Heart right ventricle (tissue), 16 donors: ENCODE results near the gene FAM149B1. TPM values are rescaled to one million over a fixed set of nuclear protein-coding genes. Genes with fewer than 3 reads are reported as not detected.

ENCODE experiments used
- ATAC-seq, 8 donors: fragments of 200-7000 bp; cut with Tn5 transposase; one replicate each; pipeline ENCODE4 v1.9.1; 2020; ENCODE audit warnings: mild to moderate bottlenecking in 8 of 8, moderate library complexity in 8 of 8, moderate number of reproducible peaks in 1 of 8
- DNase-seq, 2 donors: peaks; one replicate each; pipeline ENCODE4 v3.0.0-alpha.2; 2020
- H3K27ac ChIP-seq, 10 donors: fragments of 200-600 bp; sonication (generic) in 2 of 10; one replicate each; pipeline versions ENCODE4 v1.5.0 to v1.8.0; 2020 to 2022; ENCODE audit warnings: mild to moderate bottlenecking in 3 of 10
- H3K27me3 ChIP-seq, 7 donors: fragments of 200-600 bp; one replicate each; pipeline ENCODE4 v1.8.0; 2021 to 2022; ENCODE audit warnings: mild to moderate bottlenecking in 2 of 7
- H3K36me3 ChIP-seq, 9 donors: fragments of 200-600 bp; sonication (generic) in 1 of 9; one replicate each; pipeline versions ENCODE4 v1.5.0 to v1.8.0; 2020 to 2022; ENCODE audit warnings: mild to moderate bottlenecking in 2 of 9
- H3K4me1 ChIP-seq, 9 donors: fragments of 200-600 bp; sonication (generic) in 1 of 9; one replicate each; pipeline versions ENCODE4 v1.5.0 to v1.8.0; 2020 to 2022; ENCODE audit warnings: mild to moderate bottlenecking in 4 of 9
- H3K4me3 ChIP-seq, 10 donors: fragments of 200-600 bp; sonication (generic) in 2 of 10; one replicate each; pipeline versions ENCODE4 v1.5.0 to v1.8.0; 2020 to 2022; ENCODE audit warnings: mild to moderate bottlenecking in 7 of 10, moderate library complexity in 2 of 10
- H3K9me3 ChIP-seq, 11 donors: fragments of 200-600 bp in 10 of 11; sonication (generic) in 2 of 11; one replicate each; pipeline versions ENCODE4 v1.5.0 to v1.8.0; 2013 to 2022; ENCODE audit warnings: mild to moderate bottlenecking in 2 of 11, control low read depth in 1 of 11, moderate library complexity in 1 of 11
- CTCF ChIP-seq, 9 donors: fragments of 200-600 bp; sonication (generic) in 2 of 9; IDR thresholded peaks; one replicate each; pipeline versions ENCODE4 v1.5.0 to v1.8.0; 2021 to 2022; ENCODE audit warnings: antibody characterized with exemption in 9 of 9, mild to moderate bottlenecking in 5 of 9, moderate library complexity in 1 of 9
- WGBS, 2 donors: extraction: QIAGEN DNeasy Blood & Tissue Kit; methylation state at CpG; one replicate each; pipeline ENCODE4 v1.1.7; 2013; ENCODE audit warnings: inconsistent platforms in 1 of 2; 5-methylcytosine and 5-hydroxymethylcytosine counted together
- intact Hi-C, 10 donors: fragments of 100-400 bp; cut with DNase I; formaldehyde crosslinking; loops; one replicate each; pipeline versions ENCODE4 v1.11.1 to v1.14.2; 2022
- polyA plus RNA-seq, 2 donors: library from polyadenylated mRNA; stranded (reverse); fragments of 200-250 nt; gene quantifications; one replicate each; pipeline ENCODE4 v1.2.3, GENCODE V29; 2013
- total RNA-seq, 10 donors: library from RNA; stranded (reverse); fragmentation: NEBNext Ultra II Directional in 3 of 10; extraction: Animal tissue kit (Norgen Biotek cat#: 25700) in 3 of 10; gene quantifications; one replicate each; pipeline versions ENCODE4 v1.2.1 to v1.2.4, GENCODE V29; 2021 to 2023
- donor health status: Arrhythmogenic right ventricular cardiomyopathy.
- donor health status: ischemic (EF 13 %, LVEDD 7.1; RV severe dilation, severe dysfunction).
- donor health status: healthy with polysubstance abuse.
- donor health status: DM: no; HTN: yes; CAD: no.
- donor health status: DM: no; HTN: no; CAD: no.
- donor health status: ischemic (EF 25% LVEDD 6.9; RV normal size, moderate dysfunction).
- donor health status: ischemic (EF 25% LVEDD 5.7; RV mildly dilated, moderate dysfunction).
- donor health status: healthy.
- donor health status: DM: yes; HTN: yes; CAD: no.
- donor health status: Ischemic cardiomyopathy.
- donor health status: ischemic (EF 35%, LVEDD 5.7; RV mildly dilated, moderate dysfunction).
- donor health status: nonischemic (EF 11% LVEDD 7.7; RV severe dilation, severe dysfunction).
- donor health status: DM: yes; HTN: yes; CAD: no.
- donor health status: PGD.
- donor health status: ischemic (EF 29% LVEDD 5.4; RV normal size, mild dysfunction).
- donor health status: nonischemic (EF 23%, LVEDD 6.1; RV moderate dilation, normal function).

FAM149B1 gene
- total and polyA plus RNA-seq, 12 donors: 8.0 to 27.0 (median 16.7) TPM

GRCh38 chr10:73219384-73219783 lies 51.5 kb downstream of the FAM149B1 start:
- Histone ChIP-seq H3K27me3 (no peaks in the 10 kb centered on the region), H3K36me3 (peaks cover 0 to 61% (median 16%) of the 10 kb centered on the region in 9 donors), H3K9me3 (no peaks in the 10 kb centered on the region), H3K27ac (no peak overlapping the region), H3K4me3 (no peak overlapping the region), H3K4me1 (no peaks in the 10 kb centered on the region)
- DNase-seq: no peak
- intact Hi-C loops: no loop called here
- ATAC-seq: no peak
- no peak for TF ChIP-seq CTCF (IDR thresholded peaks at IDR 0.05)

GRCh38 chr10:73220989-73221388 lies 53.1 kb downstream of the FAM149B1 start:
- TF ChIP-seq CTCF (IDR thresholded peaks at IDR 0.05): no peak
- intact Hi-C loops: no loop called here
- Histone ChIP-seq H3K36me3 (peaks cover 0 to 67% (median 16%) of the 10 kb centered on the region in 9 donors), H3K4me3 (no peak overlapping the region), H3K27ac (no peak overlapping the region), H3K27me3 (no peaks in the 10 kb centered on the region), H3K4me1 (no peaks in the 10 kb centered on the region), H3K9me3 (no peaks in the 10 kb centered on the region)
- DNase-seq (no peak), ATAC-seq (no peak)
- WGBS, 2 donors: 98% methylated on average over 1 of the region's 1 CpG

GRCh38 chr10:73225518-73225917 lies 57.6 kb downstream of the FAM149B1 start:
- no peak for TF ChIP-seq CTCF (IDR thresholded peaks at IDR 0.05)

GRCh38 chr10:73226663-73227062 lies 58.7 kb downstream of the FAM149B1 start:
- H3K27ac ChIP-seq: no peak overlapping the region
- TF ChIP-seq CTCF (IDR thresholded peaks at IDR 0.05): no peak
- H3K4me3 ChIP-seq: no peak overlapping the region
- no peaks in the 10 kb centered on the region for H3K9me3 ChIP-seq
- ATAC-seq: no peak
- no peaks in the 10 kb centered on the region for H3K27me3 ChIP-seq
- intact Hi-C loops: no loop called here
- H3K4me1 ChIP-seq: peaks cover 0 to 25% (median 0%) of the 10 kb centered on the region in 9 donors
- H3K36me3 ChIP-seq: peaks cover 0 to 53% (median 8%) of the 10 kb centered on the region in 9 donors
- no peak for DNase-seq

More at GRCh38 chr10:73225518-73225917, 57.6 kb downstream of the FAM149B1 start:
- Histone ChIP-seq H3K9me3 (no peaks in the 10 kb centered on the region), H3K4me1 (peaks cover 0 to 25% (median 0%) of the 10 kb centered on the region in 9 donors), H3K27me3 (no peaks in the 10 kb centered on the region), H3K4me3 (no peak overlapping the region), H3K27ac (no peak overlapping the region), H3K36me3 (peaks cover 0 to 47% (median 5%) of the 10 kb centered on the region in 9 donors)
- intact Hi-C loops: no loop called here
- no peak for ATAC-seq
- DNase-seq: no peak
